Subcutaneous adipose tissue (tissue), 4 donors: Measurements from ENCODE around the gene ZNF22. TPM values are rescaled to one million over a fixed set of nuclear protein-coding genes. Genes with fewer than 3 reads are reported as not detected.

Experiments used
- CTCF ChIP-seq: fragments of 450-650 bp; IDR thresholded peaks from one replicate; pipeline ENCODE4 v1.5.1; 2016; ENCODE audit warnings: low read depth, mild to moderate bottlenecking, control low read depth, antibody characterized with exemption, moderate library complexity
- total RNA-seq, 4 donors: library from RNA; depleted of rRNA; stranded (reverse); fragments of >200 nt; gene quantifications; one replicate each; pipeline ENCODE4 v1.1.0, GENCODE V29; 2016

Gene ZNF22
- total RNA-seq, 4 donors from 2014 or later, result 34.7 to 85.9 (median 46.6) TPM

- TF ChIP-seq CTCF, result no peak
Observed at GRCh38 chr10:44979281-44980191, 21.2 kb upstream of the ZNF22 start.

GRCh38 chr10:44980309-44981171 is 20.2 kb upstream of the ZNF22 start:
- no peak for TF ChIP-seq CTCF

DNA sequence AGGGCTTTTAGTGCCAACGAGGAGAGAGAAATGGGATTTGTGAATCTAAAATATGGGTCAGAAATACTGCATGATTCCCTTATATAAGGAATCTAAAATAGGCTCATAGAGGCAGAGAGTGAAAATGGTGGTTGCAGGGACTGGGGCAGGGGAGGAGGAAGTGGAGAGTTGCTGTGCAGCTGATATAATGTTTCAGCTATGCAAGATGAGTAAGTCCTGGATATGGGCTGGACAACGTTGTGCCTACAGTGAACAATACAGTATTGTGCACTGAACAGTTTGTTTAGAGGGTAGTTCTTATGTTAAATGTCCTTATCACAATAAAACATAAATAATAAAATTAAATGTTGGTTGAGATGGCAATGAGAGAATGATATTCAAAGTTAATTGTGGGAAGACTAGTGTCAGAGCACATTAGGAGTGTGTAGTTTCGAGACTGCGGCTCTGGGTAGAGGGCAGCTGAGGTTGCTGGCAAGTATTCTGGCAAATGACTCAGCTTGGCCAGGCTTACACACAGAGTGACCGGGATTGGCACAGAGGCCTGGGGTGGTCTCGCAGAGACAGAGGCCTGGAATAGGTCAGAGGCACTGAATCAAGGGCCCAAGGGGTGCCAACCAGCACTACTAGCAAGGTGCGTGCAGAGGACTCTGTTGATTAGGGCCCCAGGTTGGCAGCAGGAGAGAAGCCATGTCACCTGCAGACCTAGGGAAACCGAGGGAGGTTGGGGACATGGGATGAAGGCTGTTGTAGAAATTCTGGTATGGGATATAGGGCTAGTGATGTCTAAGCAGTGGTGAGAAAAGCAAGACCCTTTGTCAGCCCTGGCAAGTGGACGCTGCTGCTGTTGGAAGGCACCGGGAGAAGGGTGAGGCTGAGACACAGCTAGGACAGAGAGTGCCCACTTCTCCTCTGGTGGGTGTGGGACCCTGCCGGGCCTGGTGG is 19.3 kb upstream of the ZNF22 start:
- no peak for TF ChIP-seq CTCF

- no peak for TF ChIP-seq CTCF
Observed at GRCh38 chr10:44982114-44982460, 18.6 kb upstream of the ZNF22 start.

- no peak for TF ChIP-seq CTCF
Observed at GRCh38 chr10:44982496-44982895, 18.2 kb upstream of the ZNF22 start.

GRCh38 chr10:44983066-44983894 is 17.4 kb upstream of the ZNF22 start:
- TF ChIP-seq CTCF, result no peak
